ENCODE data around the gene BATF2.

The BATF2 gene

GRCh38 chr11:64963072-64963631, 33.6 kb downstream of the BATF2 start:
- no peak for DNase-seq (ENCODE audit: low spot score)

GRCh38 chr11:64960719-64961118, 36.1 kb downstream of the BATF2 start:
- no peak for DNase-seq (ENCODE audit: low spot score)

GRCh38 chr11:64959498-64959897, 37.3 kb downstream of the BATF2 start:
- no peak for DNase-seq (ENCODE audit: low spot score)

- DNase-seq (ENCODE audit: low spot score) = no peak
Measured at GRCh38 chr11:64954201-64954600, 42.6 kb downstream of the BATF2 start.

GRCh38 chr11:64951529-64951928, 45.2 kb downstream of the BATF2 start:
- no peak for DNase-seq (ENCODE audit: low spot score)

- DNase-seq (ENCODE audit: low spot score) = no peak
Measured at GRCh38 chr11:64947208-64947814, 49.5 kb downstream of the BATF2 start.

Measured in cerebellar cortex (tissue), 1 donor.